C4-2B (cell line): ENCODE measurements around the gene CNTNAP5.

Experiments
- ZFX ChIP-seq: fragments of 450-650 bp; IDR thresholded peaks from 2 replicates; pipeline ENCODE4 v1.6.1; 2017
- TF ChIP-seq, protein P1 (sequence below): fragments of 450-650 bp; conservative IDR thresholded peaks from 2 replicates; pipeline ENCODE4 v1.5.1; 2017; ENCODE audit warnings: mild to moderate bottlenecking

DNA sequence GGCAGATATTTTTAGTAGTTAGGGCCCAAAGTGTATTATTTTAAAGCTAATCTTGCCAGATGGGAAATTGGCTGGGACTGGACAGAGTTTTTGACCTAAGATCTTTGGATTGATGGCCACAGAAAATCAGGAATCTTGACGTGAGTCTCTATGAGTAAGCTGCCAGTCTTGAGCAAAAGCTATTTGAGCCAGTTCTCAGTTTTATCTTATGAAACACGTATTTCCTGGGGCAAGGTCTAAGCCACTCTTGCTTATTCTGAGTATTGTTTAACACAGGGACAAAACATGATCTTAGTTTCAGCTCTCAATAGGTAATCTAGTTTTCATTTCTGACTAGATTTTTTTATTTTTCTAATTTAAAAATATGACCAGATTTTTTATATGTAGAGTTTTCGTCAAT is 329.4 kb downstream of the CNTNAP5 start:
- TF ChIP-seq, protein P1, sequence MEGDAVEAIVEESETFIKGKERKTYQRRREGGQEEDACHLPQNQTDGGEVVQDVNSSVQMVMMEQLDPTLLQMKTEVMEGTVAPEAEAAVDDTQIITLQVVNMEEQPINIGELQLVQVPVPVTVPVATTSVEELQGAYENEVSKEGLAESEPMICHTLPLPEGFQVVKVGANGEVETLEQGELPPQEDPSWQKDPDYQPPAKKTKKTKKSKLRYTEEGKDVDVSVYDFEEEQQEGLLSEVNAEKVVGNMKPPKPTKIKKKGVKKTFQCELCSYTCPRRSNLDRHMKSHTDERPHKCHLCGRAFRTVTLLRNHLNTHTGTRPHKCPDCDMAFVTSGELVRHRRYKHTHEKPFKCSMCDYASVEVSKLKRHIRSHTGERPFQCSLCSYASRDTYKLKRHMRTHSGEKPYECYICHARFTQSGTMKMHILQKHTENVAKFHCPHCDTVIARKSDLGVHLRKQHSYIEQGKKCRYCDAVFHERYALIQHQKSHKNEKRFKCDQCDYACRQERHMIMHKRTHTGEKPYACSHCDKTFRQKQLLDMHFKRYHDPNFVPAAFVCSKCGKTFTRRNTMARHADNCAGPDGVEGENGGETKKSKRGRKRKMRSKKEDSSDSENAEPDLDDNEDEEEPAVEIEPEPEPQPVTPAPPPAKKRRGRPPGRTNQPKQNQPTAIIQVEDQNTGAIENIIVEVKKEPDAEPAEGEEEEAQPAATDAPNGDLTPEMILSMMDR: no peak
- no peak for TF ChIP-seq ZFX
